ENCODE data around the gene ZNF276.

ZNF276 gene

GRCh38 chr16:89716493-89716892 is 4.8 kb upstream of the ZNF276 start:
- Mint-ChIP-seq H3K4me1 (peaks cover 22 to 41% of the 10 kb centered on the region in 2 donors), H3K36me3 (peaks cover 27 to 37% of the 10 kb centered on the region in 2 donors), H3K27me3 (no peaks in the 10 kb centered on the region), H3K27ac (peak overlapping the region; percentile 25), H3K4me3 (no peak overlapping the region), H3K9me3 (no peaks in the 10 kb centered on the region)
- ATAC-seq (replicated peaks) (no peak), DNase-seq (no peak)

- ATAC-seq (replicated peaks) (no peak), DNase-seq (no peak)
- Mint-ChIP-seq H3K27ac (no peak overlapping the region), H3K4me1 (peaks cover 22 to 38% of the 10 kb centered on the region in 2 donors), H3K27me3 (no peaks in the 10 kb centered on the region), H3K36me3 (peaks cover 27 to 37% of the 10 kb centered on the region in 2 donors), H3K9me3 (no peaks in the 10 kb centered on the region), H3K4me3 (no peak overlapping the region)
Measured at GRCh38 chr16:89716916-89717687, 4.2 kb upstream of the ZNF276 start.

- Mint-ChIP-seq H3K4me3 (no peak overlapping the region), H3K9me3 (no peaks in the 10 kb centered on the region), H3K27me3 (no peaks in the 10 kb centered on the region), H3K4me1 (peaks cover 27 to 38% of the 10 kb centered on the region in 2 donors), H3K27ac (no peak overlapping the region), H3K36me3 (peaks cover 30 to 43% of the 10 kb centered on the region in 2 donors)
- ATAC-seq (replicated peaks) = no peak
- no peak for DNase-seq
Measured at GRCh38 chr16:89717688-89718505, 3.4 kb upstream of the ZNF276 start.

- H3K9me3 Mint-ChIP-seq = no peaks in the 10 kb centered on the region
- ATAC-seq (replicated peaks) = peak in 1 of 2 donors; percentile 3
- peaks cover 31 to 51% of the 10 kb centered on the region in 2 donors for H3K4me1 Mint-ChIP-seq
Measured at GRCh38 chr16:89720551-89720812, 855 bp upstream of the ZNF276 start.

GRCh38 chr16:89721546-89722391 is 432 bp downstream of the ZNF276 start:
- ATAC-seq (replicated peaks) (peak; percentile 44 to 54), DNase-seq (peak; percentile 67)
- H3K36me3 Mint-ChIP-seq = peaks cover 31 to 35% of the 10 kb centered on the region in 2 donors
- H3K9me3 Mint-ChIP-seq = no peaks in the 10 kb centered on the region
- H3K27ac Mint-ChIP-seq = peak overlapping the region; percentile 91
- H3K4me3 Mint-ChIP-seq = peak overlapping the region; percentile 85 to 87
- peaks cover 31 to 52% of the 10 kb centered on the region in 2 donors for H3K4me1 Mint-ChIP-seq
- no peaks in the 10 kb centered on the region for H3K27me3 Mint-ChIP-seq

More at GRCh38 chr16:89720551-89720812, 855 bp upstream of the ZNF276 start:
- DNase-seq = no peak
- Mint-ChIP-seq H3K36me3 (peaks cover 35 to 40% of the 10 kb centered on the region in 2 donors), H3K4me3 (peak overlapping the region; percentile 85 to 87), H3K27me3 (no peaks in the 10 kb centered on the region), H3K27ac (peak overlapping the region; percentile 65)

GRCh38 chr16:89722392-89723278 is 1.3 kb downstream of the ZNF276 start:
- peak overlapping the region; percentile 85 to 87 for H3K4me3 Mint-ChIP-seq
- peak overlapping the region; percentile 91 for H3K27ac Mint-ChIP-seq
- ATAC-seq (replicated peaks) (peak; percentile 15 to 20), DNase-seq (peak; percentile 35)
- H3K27me3 Mint-ChIP-seq = no peaks in the 10 kb centered on the region
- no peaks in the 10 kb centered on the region for H3K9me3 Mint-ChIP-seq
- H3K36me3 Mint-ChIP-seq = peaks cover 28 to 35% of the 10 kb centered on the region in 2 donors
- H3K4me1 Mint-ChIP-seq = peaks cover 25 to 50% of the 10 kb centered on the region in 2 donors

GRCh38 chr16:89723279-89724250 is 2.2 kb downstream of the ZNF276 start:
- Mint-ChIP-seq H3K36me3 (peaks cover 22 to 28% of the 10 kb centered on the region in 2 donors), H3K4me1 (peaks cover 18 to 41% of the 10 kb centered on the region in 2 donors), H3K27me3 (no peaks in the 10 kb centered on the region), H3K9me3 (no peaks in the 10 kb centered on the region), H3K27ac (peak overlapping the region; percentile 91), H3K4me3 (peak overlapping the region; percentile 85 to 87)
- no peak for ATAC-seq (replicated peaks)
- no peak for DNase-seq

- Mint-ChIP-seq H3K27me3 (no peaks in the 10 kb centered on the region), H3K4me1 (peaks cover 13 to 32% of the 10 kb centered on the region in 2 donors), H3K4me3 (no peak overlapping the region), H3K9me3 (no peaks in the 10 kb centered on the region), H3K27ac (peak overlapping the region; percentile 75), H3K36me3 (peaks cover 34 to 49% of the 10 kb centered on the region in 2 donors)
- DNase-seq (no peak), ATAC-seq (replicated peaks) (no peak)
Measured at GRCh38 chr16:89727406-89728120, 6.2 kb downstream of the ZNF276 start.

- Mint-ChIP-seq H3K36me3 (peaks cover 36 to 48% of the 10 kb centered on the region in 2 donors), H3K4me3 (no peak overlapping the region), H3K9me3 (no peaks in the 10 kb centered on the region), H3K4me1 (peaks cover 13 to 22% of the 10 kb centered on the region in 2 donors), H3K27ac (no peak overlapping the region), H3K27me3 (no peaks in the 10 kb centered on the region)
- DNase-seq (no peak), ATAC-seq (replicated peaks) (no peak)
Measured at GRCh38 chr16:89729293-89729692, 8.0 kb downstream of the ZNF276 start.

GRCh38 chr16:89729863-89730593 is 8.7 kb downstream of the ZNF276 start:
- DNase-seq = no peak
- Mint-ChIP-seq H3K27ac (no peak overlapping the region), H3K9me3 (no peaks in the 10 kb centered on the region), H3K4me1 (peaks cover 13 to 22% of the 10 kb centered on the region in 2 donors), H3K4me3 (no peak overlapping the region), H3K36me3 (peaks cover 42 to 55% of the 10 kb centered on the region in 2 donors), H3K27me3 (no peaks in the 10 kb centered on the region)
- ATAC-seq (replicated peaks) = no peak

GRCh38 chr16:89730610-89731234 is 9.4 kb downstream of the ZNF276 start:
- no peaks in the 10 kb centered on the region for H3K9me3 Mint-ChIP-seq
- H3K27me3 Mint-ChIP-seq = no peaks in the 10 kb centered on the region
- ATAC-seq (replicated peaks) = no peak
- DNase-seq = no peak
- peak overlapping the region; percentile 56 for H3K27ac Mint-ChIP-seq
- peaks cover 13 to 22% of the 10 kb centered on the region in 2 donors for H3K4me1 Mint-ChIP-seq
- H3K4me3 Mint-ChIP-seq = no peak overlapping the region
- peaks cover 44 to 59% of the 10 kb centered on the region in 2 donors for H3K36me3 Mint-ChIP-seq
